HG03571 (cell line): ENCODE measurements around the gene XPO4.
A peak's percentile ranks its signal among the peaks of the same experiment; 100 is the strongest.

Experiments used
- ATAC-seq: cut with Tn5 transposase; IDR thresholded peaks from one replicate; pipeline ENCODE4 v1.9.1; 2021; ENCODE audit not compliant: unreplicated experiment

XPO4 gene

DNA sequence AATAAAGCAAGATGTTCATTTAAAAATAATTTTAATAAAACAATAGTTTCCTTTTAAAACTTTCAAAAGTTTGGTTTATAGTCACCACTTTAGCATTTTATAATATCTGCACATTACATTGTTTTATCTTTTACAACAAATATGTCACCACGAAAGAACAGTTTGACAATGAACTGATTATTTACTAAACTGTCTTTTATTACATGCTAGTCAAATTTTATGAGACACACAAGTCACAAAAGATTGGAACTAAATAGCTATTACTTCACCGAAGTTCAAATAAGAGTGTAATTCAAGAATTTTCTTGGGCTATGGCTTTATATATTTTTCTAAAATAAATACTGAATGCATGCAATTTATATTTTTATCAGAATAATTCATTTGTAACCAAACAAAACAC lies 71.3 kb downstream of the XPO4 start:
- no peak for ATAC-seq

DNA sequence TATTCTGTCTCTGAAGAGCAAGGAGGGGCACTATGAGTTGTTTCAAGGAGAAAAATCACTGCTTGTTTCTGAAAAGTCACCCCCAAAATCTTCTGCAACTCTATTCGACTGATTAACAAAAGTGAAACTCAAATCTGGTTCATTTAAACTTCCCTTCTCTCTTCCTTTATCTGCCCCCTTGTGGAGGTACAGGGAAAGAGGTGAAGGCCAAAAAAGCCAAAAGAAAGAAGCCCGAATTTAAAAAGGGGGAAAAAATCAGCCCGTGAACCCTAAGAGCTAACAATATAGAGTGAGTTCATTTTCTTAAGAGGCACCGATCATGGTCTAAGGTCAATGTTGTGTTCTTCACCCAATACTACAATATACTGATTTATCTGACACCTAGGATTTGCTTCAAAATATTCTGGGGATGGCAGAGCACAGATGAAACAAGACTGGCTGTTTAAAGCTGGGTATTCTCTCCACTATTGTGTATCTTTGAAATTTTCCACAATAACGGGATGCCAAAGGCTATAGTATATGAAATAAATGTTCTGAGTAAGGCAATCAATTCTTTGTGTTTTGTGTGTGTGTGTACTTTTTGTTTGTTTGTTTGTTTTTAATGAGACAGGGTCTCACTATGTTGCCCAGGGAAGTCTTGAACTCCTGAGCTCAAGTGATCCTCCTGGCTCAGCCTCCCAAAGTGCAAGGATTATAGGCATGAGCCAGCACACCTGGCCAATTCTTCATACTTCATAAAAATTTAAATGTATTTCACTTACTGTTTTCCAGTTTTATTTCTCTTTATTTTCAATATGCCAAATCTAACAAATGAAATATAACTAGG lies 73.8 kb downstream of the XPO4 start:
- ATAC-seq = peak; percentile 55

DNA sequence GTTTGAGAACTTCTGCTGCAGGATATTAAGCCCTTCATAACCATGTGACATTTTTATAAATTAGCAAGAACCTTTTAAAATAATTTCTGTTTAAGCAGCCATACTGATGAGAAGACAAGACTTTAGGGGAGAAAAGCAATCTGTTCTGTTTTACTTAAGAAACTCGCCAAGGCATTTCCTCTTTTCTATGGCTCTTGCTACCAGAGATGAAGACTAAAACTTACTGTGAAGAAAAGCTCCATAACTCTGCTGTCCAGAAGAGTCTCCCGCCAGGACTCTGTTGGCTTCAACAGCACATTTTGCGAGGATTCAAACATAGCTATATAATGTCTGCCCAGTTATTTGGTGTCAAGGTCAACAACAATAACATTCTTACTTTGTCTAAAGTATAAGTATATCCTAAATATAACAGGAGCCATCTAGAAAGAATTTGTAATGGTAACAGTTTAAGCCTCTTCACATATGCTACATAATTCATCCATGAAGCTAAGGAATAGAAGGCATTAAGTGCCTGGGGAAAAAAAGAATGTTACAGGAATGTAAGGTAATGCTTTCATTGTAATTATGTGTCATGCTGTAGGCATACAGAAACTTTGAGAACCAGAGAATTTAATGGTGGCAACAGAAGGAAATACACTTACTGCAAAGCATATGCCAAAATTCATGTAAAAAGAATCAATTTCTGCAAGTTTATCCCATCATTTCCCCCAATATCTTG lies 75.5 kb downstream of the XPO4 start:
- ATAC-seq = no peak

DNA sequence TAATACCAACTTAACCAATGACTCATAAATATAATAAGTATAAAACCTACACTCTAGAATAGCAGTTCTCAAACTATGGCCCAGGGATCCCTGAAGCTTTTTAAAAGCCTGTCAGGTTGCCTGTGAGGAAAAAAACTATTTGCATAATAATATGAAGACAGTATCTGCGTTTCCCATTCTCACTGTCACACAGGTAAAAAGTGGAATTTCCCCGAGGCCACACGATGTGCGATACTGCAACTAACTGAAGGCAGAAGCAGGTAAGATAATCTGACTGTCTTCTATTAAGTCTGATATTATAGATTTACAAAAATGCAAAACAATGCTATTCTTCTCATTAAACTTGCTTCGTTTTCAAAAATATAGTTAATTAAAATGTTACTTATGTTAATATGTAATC lies 76.2 kb downstream of the XPO4 start:
- no peak for ATAC-seq

DNA sequence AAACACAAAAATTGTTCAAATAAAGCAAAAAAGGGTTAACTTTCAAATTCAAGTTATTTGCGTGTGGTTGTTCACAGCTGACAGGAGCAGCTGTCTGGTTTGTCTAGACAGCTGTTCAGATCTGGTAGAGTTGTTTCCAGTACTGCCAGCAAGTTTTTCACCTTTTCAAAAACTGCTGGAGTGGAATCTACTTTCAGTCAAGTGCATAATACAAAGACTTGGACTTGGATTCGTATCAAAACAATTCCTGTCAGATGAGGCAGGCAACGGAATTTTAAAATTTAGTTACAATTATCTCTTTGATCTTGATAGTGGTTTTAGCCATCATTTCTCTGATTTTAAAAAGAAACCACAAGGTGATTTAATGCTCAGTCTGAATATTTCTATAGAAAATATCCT lies 77.1 kb downstream of the XPO4 start:
- ATAC-seq = no peak

DNA sequence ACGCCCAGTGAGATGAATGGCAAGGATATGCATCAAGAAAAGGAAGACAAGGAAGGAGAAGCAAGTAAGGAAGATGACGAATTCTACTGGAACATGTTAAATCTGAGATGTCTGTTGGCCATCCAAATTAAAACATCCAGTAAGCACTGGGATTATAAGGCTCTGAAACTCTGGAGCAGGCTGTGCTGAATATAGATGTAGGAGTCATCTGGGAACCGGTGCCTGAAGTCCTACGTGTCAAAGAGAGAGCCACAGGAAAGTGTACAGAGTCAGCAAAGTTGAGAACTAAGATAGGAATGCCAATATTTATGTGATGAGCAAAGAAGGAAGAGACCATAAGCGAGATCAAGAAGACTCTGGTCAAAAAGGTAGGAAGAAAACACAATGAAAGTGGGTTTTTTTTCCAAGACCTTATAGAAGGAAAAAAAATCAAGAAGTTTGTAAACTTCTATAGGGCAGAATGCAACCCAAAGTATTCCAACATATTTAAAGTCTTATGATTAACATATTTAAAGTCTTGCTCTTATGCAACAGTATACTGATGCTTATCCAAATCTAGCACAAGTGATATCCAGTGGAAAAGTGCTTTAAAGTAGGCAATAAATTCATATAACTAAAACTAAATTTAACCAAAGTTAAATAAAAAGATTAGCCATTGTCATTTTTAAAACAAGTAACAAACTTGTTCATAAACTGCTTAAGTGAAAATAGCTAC lies 77.6 kb downstream of the XPO4 start:
- ATAC-seq = no peak

DNA sequence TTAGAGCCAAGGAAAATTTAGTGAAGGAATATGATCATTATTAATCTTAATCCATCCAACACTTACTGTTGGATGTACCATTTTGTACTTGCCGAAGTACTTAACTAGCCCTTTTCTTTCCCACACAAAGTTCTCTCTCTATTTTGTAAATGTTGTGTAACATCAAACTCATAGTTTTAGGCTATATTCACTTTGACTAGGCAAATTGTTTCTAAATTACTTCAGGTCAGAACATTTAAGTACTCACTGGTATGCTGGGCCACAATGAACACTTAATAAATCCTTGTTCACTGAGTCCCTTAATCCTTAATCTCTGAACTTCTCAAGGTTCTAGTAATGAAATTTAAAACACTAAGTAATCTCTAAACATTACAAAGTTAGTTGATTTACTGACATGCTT lies 79.5 kb downstream of the XPO4 start:
- ATAC-seq = no peak

DNA sequence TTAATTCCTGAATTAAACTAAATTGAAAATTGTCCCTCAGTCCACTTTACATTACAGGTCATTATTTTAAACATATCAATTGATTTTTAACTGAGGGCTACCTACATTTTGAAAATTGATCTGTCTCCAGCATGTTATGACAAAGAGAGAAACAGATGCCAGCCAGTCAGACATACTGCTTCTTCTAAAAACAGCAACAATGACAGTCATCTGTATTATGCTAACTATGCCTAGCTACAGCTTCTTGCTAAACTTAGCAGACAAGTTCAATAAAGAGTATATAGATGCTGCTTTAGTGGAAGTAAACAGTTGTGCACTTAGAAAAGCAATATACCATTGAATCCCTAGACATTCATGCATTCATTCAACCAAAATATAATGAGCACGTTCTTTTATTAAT lies 80.1 kb downstream of the XPO4 start:
- ATAC-seq = no peak

DNA sequence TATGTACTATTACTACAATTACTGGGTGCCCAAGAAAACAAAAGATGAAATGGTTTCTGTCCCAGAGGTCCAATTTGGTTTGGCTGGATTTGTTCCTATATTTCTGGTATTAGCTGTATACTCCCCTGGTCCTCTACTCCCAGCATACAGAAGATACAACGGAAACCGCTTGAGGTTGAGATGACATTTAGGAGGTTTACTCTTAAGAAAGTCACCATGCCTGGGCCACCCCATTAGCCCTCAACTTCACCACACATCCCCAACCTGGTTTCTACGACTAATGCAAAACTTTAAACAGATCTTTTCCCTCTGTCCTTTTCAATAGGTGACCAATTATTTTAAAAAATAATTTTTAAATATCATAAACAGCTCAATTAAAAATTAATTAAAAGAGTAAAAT lies 82.8 kb downstream of the XPO4 start:
- no peak for ATAC-seq

DNA sequence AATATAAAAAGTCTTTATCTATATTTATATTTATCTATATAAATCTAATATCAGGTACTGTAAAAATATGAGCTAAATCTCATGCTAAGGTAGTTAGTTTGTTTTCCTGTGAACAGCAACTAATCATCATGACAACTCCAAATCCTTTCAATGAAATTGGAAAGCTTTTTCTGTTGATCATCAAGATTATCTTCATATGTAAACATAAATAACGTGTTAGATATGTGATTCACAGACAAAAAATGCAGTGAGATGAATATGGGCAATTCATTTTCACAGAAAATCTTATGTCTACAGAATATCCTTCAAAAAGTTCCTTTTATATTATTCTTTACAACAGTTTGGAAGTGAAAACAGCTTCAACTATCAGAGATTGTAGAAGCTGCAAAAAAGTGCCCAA lies 87.1 kb downstream of the XPO4 start:
- ATAC-seq = no peak

DNA sequence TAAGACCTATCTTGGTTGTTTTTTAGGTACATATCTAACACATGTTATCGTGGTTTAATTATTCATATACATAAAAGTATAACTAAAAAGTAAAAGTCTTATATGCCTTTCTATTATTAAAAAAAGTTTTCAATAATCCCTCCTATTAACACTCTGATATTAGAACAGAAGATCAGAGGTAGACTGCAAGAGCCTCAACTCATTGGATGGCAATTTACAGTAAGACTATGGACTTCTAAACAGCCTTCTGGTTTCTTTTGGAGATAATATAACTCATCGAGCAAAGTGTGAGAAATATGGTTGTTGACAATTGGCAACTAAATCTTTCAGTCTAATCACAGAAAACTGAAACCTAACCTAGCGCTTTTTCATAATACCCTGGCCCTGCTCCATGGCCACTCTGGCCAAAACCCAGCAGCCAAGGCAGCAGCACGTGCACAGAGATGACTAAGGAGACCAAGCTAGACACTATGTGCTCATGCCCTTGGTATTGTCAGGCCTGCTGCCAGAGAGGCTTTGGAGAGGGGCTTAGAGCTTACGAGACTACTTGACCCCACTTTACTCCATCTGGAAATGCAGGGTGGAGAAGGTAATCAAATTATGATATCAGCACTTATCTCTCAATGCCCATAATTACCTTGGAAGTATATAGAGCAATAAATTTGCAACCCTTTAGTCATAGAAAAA lies 88.2 kb downstream of the XPO4 start:
- no peak for ATAC-seq

DNA sequence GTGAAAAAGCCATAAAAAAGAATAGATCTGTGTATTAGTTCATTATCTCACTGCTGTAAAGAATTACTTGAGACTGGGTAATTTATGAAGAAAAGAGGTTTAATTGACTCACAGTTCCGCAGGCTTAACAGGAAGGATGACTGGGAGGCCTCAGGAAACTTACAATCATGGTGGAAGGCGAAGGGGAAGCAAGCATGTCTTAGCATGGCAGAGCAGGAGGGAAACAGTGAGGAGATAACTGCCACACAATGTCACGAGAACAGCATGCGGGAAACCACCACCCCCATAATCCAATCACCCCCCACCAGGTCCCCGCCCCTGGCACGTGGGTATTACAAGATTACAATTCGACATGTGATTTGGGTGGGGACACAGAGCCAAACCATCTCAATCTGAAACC lies 89.7 kb downstream of the XPO4 start:
- ATAC-seq = no peak

DNA sequence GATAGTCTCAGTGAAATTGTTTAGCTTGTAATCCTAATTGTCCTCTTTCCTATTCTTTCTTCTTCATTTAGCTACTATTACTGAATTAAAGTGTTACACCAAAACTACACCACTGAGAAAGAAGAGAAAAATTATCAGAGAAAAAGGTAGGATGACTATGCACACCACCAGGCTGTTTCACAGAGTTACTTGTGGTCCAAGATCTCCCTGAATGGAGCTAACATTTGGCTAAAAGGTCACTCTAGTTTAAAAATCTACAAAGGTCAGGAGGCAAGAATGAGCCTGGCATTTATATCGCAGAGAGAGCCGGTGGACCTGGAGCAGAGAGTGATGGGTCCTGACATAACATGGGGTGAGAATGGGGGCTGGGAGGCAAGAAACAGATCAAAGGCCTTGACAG lies 91.7 kb downstream of the XPO4 start:
- no peak for ATAC-seq

DNA sequence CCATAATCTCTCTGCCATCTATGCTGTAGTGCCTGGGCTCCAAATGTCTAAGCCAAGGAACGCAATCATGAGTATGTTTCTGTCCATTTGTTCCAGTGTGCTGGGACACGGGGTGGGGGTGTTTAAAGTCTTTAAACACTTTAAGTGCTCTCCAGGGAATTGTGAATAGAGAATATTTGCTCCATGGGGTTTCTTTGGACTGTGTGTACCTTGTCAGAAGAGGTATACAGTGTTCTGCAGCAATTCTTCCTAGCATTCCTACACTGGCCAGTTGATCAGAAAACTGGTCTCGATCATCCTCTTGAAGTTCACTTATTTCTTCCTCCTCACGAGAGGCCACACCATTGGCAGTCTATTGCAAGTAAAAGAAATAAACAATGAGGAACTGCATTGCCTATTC lies 93.7 kb downstream of the XPO4 start:
- no peak for ATAC-seq

DNA sequence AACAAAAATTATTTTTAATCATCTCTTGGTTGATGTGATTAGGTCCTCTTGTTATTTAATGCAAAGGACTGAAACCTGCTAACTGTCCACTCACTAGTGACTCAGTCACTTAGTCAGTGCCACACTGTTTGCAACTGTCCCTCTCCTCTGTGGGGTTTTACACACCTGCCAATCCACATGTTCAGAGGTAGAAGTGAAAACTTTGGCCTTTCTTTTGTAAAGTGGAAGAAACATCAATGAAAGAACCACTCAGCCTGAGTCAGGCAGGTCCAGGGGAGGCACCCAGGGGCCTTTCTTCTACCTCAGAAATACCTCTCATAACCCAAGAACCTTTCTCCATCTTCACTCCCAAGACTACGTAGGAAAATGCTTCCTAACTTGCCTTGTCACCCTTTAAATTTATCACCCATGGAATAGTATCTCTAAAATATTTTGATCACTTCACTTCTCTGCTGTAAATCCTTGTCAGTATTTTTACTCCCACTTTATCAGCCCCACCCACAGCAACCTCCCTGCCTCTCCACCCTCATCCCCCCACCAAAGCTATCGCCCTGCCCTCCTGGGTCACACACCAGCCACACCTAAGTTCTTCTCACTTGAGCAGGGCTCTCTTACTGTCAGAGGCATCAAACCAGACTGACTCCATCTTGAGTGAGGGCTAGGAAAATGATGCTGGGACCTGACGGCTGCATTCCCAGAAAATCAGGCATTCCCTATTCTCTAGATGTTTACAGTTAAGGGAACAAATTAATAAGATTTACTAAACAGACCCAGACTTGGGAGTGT lies 99.2 kb downstream of the XPO4 start:
- no peak for ATAC-seq

DNA sequence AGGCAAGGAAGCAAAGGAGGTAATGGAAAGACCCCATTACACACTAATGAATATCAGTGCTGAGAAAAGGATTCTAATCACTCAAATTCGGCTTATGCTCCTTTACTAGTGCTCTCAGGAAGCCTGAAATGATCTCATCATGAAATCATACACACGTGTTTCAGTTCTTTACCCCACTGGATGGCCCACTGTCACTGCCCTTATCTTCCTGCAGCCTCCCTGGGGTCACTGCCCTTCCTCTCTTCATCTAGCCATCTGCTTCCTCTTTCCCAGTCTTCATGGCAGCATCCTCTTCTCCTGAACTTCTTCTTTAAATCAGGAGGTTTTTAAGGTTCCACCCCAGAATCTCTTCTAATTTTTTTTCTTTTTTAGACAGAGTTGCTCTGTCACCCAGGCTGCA lies 100.8 kb downstream of the XPO4 start:
- ATAC-seq = no peak

DNA sequence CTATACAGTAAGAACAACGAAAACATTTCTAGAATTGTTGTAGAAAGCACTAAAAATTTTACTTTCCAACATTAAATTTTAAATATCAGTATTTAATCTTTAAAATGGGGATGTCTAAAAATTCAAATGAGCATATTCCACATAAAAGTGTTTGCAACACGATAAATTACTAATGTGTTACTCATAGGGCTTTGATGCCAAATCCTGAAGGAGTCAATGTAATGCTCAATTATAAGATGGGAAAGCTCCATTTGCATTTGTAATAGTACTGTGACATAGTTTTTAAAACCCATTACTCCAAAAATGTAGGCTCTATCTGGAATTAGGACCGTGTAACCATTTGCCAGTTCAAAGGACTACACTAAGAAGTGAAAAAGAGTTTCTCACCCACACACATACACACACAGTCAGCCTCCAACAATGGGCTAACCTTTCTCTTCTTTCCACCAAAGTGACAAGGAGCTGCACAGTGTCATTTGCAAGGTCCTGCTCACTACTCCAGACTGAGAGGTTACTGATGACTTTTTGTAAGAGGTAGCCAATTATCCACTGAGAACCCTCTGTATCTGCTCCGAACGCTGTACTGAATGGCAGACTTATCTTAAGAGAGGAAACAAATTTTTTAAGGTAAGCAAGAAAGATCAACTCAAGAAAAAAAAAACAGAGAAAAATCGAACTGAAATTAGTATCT lies 102.7 kb downstream of the XPO4 start:
- no peak for ATAC-seq

DNA sequence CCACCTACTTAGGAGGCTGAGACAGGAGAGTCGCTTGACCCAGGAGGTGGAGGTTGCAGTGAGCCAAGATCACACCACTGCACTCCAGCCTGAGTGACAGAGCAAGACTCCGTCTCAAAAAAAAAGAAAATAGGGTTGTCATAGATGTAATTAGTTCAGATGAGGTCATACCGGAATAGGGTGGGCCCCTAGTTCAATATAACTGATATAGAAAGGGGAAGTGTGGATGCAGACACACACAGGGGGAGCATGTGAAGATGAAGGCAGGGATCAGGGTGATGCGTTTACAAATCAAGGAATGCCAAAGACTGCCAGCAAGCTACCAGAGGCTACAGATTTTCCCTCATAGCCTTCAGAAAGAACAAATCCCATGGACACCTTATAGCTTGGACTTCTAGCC lies 104.5 kb downstream of the XPO4 start:
- ATAC-seq = no peak

DNA sequence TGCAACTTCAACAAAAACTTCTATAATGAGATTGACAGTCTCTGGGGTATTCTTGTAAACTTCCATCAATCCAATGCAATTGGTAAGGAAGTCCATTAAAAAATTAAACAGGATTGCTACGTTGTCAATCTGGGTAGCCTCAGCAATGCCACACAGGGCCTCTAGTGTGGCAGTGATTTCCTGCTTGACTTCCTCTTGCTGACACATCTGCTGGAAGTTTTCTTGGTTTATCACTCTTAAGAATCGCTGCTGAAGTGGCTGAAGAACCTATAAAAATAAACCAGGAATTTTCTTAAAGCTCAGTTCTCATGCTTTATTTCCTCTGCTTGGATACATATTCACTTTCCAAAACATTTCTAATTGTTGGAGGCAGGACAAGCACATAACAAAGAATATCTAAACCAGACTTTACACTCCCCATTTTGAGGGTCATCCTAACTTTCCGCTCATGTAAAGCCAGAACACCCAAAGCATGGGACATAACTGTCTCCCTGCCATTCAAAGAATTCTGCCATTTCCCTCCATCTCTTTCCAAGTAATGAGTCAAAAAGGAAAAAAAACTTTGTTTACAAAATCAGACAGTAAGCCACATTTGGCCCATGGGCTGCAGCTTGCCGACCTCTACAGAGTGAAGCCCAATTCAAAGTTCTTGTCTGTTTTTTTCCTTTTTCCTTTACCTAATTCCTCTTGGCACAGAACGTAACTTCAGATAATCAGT lies 105.6 kb downstream of the XPO4 start:
- no peak for ATAC-seq
